ENCODE results near the gene GRIA1. TPM values are rescaled to one million over a fixed set of nuclear protein-coding genes. Genes with fewer than 3 reads are reported as not detected.

The GRIA1 gene
- total RNA-seq, 4 donors from 2014 or later, result 1.7 TPM; not detected in 3

DNA sequence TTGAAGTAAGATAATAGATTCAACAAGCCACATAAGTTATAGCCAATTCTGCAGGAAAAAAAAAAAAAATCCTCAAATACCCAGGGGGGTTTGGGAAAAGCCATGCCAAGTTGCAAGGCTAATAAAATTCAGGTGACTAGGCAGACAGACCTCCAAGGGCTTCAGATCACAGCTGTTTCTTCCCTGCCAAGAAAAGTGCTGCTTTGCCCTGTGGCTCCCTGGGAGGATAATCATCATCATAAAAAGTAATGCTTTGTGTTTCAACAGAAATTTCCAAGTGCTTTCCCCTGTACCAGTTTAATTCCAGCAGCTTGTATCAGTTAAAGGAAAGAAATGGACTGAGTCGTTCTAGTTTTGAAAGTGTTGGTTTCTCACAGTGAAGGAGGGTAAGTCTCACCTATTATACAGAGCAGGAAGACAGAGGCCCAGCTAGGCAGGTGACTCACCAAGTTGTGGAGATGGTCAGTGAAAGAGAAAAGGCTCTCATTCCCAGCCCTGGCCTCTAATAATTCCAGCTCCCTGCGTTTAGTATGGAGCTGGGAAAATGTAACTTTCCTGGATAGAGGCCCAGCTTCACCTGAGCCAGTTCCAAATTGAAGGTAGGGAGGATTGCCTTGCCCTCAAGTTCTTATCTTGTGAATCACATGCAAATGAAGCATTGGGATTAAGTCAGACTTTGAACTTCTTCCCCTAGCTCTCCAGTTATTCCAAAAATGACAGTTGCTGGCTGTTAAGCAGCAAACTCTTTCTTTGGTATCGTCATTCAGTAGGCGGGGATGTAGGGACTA, 263.4 kb downstream of the GRIA1 start:
- Histone ChIP-seq H3K4me3 (no peak overlapping the region), H3K27me3 (no peaks in the 10 kb centered on the region), H3K36me3 (no peaks in the 10 kb centered on the region), H3K4me1 (no peaks in the 10 kb centered on the region), H3K9me3 (no peaks in the 10 kb centered on the region), H3K27ac (no peak overlapping the region)
- TF ChIP-seq POLR2A (IDR thresholded peaks at IDR 0.05), result no peak
- TF ChIP-seq, protein P1, sequence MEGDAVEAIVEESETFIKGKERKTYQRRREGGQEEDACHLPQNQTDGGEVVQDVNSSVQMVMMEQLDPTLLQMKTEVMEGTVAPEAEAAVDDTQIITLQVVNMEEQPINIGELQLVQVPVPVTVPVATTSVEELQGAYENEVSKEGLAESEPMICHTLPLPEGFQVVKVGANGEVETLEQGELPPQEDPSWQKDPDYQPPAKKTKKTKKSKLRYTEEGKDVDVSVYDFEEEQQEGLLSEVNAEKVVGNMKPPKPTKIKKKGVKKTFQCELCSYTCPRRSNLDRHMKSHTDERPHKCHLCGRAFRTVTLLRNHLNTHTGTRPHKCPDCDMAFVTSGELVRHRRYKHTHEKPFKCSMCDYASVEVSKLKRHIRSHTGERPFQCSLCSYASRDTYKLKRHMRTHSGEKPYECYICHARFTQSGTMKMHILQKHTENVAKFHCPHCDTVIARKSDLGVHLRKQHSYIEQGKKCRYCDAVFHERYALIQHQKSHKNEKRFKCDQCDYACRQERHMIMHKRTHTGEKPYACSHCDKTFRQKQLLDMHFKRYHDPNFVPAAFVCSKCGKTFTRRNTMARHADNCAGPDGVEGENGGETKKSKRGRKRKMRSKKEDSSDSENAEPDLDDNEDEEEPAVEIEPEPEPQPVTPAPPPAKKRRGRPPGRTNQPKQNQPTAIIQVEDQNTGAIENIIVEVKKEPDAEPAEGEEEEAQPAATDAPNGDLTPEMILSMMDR (IDR thresholded peaks at IDR 0.05), result no peak
- DNase-seq, result no peak

DNA sequence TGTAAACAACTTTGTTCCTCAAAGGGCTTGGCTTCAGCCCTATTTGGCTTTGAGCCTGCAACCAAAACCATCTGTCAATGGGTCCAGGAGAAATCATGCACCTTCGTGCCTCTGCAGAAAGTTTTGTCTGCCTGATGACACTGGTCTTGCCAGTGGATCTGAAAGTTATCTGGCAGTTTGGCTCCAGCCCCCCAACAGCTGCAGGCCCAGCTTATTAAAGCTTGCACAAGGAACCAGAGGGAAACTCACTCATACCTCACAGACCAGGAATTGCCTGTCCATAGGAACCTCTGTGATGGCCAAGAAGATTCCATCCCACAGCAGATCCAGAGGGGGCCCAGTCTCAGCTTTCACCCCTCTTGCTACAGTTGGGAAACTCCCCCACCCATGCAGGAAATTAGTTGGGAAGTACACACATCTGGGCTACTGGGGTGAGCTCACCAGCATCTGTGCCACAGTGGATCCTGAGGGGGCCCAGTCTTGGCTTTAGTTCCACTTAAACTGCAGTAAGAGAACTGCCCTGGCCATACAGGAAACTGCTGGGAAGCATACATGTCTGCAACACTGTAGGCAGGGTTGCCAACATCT, 265.5 kb downstream of the GRIA1 start:
- Histone ChIP-seq H3K36me3 (no peaks in the 10 kb centered on the region), H3K27me3 (no peaks in the 10 kb centered on the region), H3K4me1 (no peaks in the 10 kb centered on the region), H3K27ac (no peak overlapping the region), H3K9me3 (no peaks in the 10 kb centered on the region), H3K4me3 (no peak overlapping the region)
- TF ChIP-seq, protein P1 (IDR thresholded peaks at IDR 0.05), result no peak
- TF ChIP-seq POLR2A (IDR thresholded peaks at IDR 0.05), result no peak
- DNase-seq, result no peak

DNA sequence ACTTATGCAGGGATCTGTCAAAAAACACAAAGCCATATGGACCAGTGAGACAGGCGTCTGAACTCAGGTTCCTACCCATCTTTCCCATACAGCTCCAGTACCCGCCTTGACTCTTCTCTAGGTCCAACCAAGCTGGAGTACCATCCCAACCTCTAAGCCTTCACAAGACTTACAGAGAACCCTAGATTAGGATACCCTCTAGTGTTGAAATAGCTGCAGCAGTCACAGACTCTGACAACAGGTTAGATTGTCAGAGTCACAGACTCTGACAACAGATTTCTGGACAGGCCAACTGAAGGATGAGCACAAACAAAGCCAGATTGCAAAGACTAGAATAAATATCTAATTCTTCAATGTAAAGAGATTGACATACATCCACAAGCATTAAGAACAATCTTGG, 266.1 kb downstream of the GRIA1 start:
- H3K27me3 ChIP-seq, result no peaks in the 10 kb centered on the region
- no peak overlapping the region for H3K4me3 ChIP-seq
- no peaks in the 10 kb centered on the region for H3K9me3 ChIP-seq
- H3K36me3 ChIP-seq, result no peaks in the 10 kb centered on the region
- no peaks in the 10 kb centered on the region for H3K4me1 ChIP-seq
- no peak overlapping the region for H3K27ac ChIP-seq
- no peak for TF ChIP-seq POLR2A (IDR thresholded peaks at IDR 0.05)
- TF ChIP-seq, protein P1 (IDR thresholded peaks at IDR 0.05), result no peak
- DNase-seq, result no peak

DNA sequence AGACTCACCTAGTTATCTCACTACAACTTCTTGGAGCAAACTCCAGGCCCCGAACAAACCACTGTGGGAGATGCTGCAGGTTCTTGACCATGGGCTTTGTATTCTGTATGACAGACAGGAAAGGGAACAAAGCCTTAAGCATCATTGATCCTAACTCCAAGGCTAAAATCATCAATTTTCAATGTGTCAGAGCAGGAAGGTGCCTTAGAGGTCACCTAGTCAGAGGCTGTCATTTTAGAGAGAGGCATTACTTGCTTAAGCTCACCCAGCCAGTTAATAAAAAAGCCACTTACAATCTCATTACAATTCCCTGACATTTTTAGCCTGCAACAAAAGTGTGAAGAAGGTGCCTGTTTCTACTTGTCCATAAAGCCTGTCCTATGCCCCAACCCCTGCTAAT, 275.5 kb downstream of the GRIA1 start:
- no peak overlapping the region for H3K4me3 ChIP-seq
- no peaks in the 10 kb centered on the region for H3K36me3 ChIP-seq
- H3K9me3 ChIP-seq, result no peaks in the 10 kb centered on the region
- no peaks in the 10 kb centered on the region for H3K4me1 ChIP-seq
- no peaks in the 10 kb centered on the region for H3K27me3 ChIP-seq
- TF ChIP-seq, protein P1 (IDR thresholded peaks at IDR 0.05), result no peak
- TF ChIP-seq POLR2A (IDR thresholded peaks at IDR 0.05), result no peak
- DNase-seq, result no peak
- H3K27ac ChIP-seq, result no peak overlapping the region

DNA sequence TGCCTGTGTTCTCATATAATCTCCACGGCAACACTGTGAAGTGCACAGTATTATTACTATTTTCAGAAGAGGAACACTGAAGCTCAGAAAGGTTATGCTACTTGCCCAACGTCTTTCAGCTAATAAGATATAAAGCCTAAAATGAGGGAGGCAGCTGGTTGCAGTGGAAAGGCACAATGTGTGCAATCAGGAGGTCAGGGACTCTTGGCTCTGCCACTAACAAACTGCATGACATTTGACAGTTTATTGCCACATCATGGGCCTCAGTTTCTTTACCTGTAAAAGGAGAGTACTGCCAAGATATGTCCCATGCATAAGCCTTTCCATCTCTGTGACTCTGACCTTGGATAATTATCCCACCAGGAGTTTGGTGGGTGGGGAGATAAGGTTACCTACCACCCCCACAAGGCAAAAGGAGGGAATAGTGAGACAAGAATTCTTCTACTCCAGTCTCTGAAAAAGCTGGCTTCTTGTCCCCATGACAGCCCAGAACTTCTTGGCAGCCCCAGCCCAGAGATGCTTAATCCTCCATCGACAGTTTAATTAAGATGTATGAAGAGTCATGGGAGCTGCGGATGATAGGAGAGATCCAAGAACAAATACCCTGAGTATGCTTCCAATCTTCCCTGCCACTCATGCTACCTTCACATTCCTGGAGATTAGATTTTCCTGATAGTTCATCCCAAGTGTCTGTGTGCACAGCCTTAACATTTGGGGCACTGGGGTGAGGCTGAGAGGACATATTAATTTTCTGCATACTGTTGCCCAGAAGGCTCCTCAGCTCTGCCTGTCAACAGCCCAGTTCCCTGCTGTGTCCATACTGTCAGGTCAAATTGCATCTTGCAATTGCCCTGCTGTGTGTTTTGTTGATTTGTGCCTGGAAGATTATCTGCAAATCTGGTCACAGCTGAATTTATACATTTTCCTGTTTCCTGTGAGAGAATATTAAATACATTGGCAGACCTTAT, 277.0 kb downstream of the GRIA1 start:
- DNase-seq, result no peak
- Histone ChIP-seq H3K27ac (no peak overlapping the region), H3K9me3 (no peaks in the 10 kb centered on the region), H3K4me1 (no peaks in the 10 kb centered on the region), H3K36me3 (no peaks in the 10 kb centered on the region), H3K27me3 (no peaks in the 10 kb centered on the region), H3K4me3 (no peak overlapping the region)
- TF ChIP-seq, protein P1 (IDR thresholded peaks at IDR 0.05), result no peak
- no peak for TF ChIP-seq POLR2A (IDR thresholded peaks at IDR 0.05)
